ENCODE measurements around the gene PINK1. TPM values are rescaled to one million over a fixed set of nuclear protein-coding genes. Genes with fewer than 3 reads are reported as not detected.

The PINK1 gene
- total and polyA plus RNA-seq, 4 donors: 37.5 to 45.4 (median 40.8) TPM

DNA sequence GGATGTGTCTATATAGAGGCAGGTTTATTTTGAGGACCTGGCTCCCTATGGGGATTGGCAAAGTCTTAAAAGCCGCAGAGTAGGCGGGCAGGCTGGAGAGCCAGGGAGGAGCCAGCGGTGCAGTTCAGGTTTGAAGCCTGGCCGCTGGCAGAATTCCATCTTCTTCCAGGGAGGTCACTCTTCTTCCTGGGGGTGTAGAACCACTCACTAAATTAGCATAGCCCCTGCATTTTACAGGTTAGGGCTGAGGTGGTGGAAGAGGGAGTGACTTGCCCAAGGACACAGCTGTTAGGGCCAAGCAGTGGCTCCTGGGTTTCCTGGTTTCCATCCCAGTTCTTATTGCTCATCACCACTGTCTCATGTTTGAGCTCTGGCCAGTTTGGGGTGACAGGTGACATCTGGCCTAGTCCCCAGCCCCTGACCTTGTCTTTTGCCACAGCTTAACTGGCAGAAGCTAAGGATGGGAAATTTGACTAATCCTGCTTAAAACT is 1.4 kb downstream of the PINK1 start:
- H3K4me1 ChIP-seq (ENCODE audit: control insufficient read depth in 5 of 5, insufficient read depth in 5 of 5, low read length in 5 of 5): peaks cover 0 to 13% (median 4%) of the 10 kb centered on the region in 5 donors
- H3K9me3 ChIP-seq (ENCODE audit: control insufficient read depth in 4 of 4, insufficient read depth in 3 of 4, low read length in 3 of 4): no peaks in the 10 kb centered on the region
- H3K4me3 ChIP-seq: no peak overlapping the region
- H3K27me3 ChIP-seq (ENCODE audit: control insufficient read depth in 3 of 3, insufficient read depth in 3 of 3, low read length in 2 of 3): no peaks in the 10 kb centered on the region
- peak in 2 of 3 donors; percentile 25 to 59 for DNase-seq
- peak; percentile 9 for ATAC-seq (ENCODE audit: insufficient read depth, low FRiP score)
- H3K36me3 ChIP-seq (ENCODE audit: control insufficient read depth in 4 of 4, insufficient read depth in 4 of 4, low read length in 4 of 4): peaks cover 6 to 13% (median 10%) of the 10 kb centered on the region in 4 donors
- TF ChIP-seq, protein P1, sequence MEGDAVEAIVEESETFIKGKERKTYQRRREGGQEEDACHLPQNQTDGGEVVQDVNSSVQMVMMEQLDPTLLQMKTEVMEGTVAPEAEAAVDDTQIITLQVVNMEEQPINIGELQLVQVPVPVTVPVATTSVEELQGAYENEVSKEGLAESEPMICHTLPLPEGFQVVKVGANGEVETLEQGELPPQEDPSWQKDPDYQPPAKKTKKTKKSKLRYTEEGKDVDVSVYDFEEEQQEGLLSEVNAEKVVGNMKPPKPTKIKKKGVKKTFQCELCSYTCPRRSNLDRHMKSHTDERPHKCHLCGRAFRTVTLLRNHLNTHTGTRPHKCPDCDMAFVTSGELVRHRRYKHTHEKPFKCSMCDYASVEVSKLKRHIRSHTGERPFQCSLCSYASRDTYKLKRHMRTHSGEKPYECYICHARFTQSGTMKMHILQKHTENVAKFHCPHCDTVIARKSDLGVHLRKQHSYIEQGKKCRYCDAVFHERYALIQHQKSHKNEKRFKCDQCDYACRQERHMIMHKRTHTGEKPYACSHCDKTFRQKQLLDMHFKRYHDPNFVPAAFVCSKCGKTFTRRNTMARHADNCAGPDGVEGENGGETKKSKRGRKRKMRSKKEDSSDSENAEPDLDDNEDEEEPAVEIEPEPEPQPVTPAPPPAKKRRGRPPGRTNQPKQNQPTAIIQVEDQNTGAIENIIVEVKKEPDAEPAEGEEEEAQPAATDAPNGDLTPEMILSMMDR (IDR thresholded peaks at IDR 0.05; ENCODE audit: control extremely low read depth, extremely low read depth): no peak
- H3K27ac ChIP-seq (ENCODE audit: low read depth in 1 of 2, low read length in 1 of 2): peak overlapping the region in 1 of 2 donors; percentile 100
- WGBS, 2 donors: 8 to 10% methylated on average over 4 of the region's 4 CpGs
- H3K9ac ChIP-seq (ENCODE audit: insufficient read depth in 1 of 2, low read length in 2 of 2): peak overlapping the region; percentile 56 to 72

DNA sequence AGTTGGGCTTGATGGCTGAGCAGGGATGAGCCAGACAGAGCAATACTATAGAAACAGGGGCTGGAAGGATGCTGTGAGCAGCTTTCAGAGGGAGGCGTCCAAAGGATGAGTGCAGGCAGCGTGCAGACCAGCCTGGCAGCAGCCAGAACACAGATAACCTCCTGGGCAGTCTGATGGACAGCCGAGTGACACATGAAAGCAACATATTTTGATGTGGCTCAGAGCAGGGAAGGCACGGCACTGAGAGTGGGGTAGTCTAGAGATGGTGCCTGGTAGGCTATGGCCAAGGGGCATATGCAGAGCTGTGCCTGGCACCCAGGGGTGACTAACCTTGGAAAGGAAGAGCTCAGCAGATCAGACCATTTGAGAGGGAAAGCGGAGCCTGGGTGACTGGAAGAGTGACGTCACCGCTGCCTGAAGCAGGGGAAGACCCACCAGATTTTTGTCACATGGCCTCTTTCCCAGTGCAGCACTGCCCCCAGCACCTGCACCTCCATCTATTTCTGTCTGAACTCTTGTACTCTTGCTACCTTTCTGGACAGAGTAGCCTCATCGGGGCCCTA is 3.6 kb downstream of the PINK1 start:
- TF ChIP-seq, protein P1 (IDR thresholded peaks at IDR 0.05; ENCODE audit: control extremely low read depth, extremely low read depth): no peak
- no peak overlapping the region for H3K9ac ChIP-seq (ENCODE audit: insufficient read depth in 1 of 2, low read length in 2 of 2)
- 93 to 94% methylated on average over 8 of the region's 8 CpGs for WGBS, 2 donors
- peaks cover 8 to 24% (median 11%) of the 10 kb centered on the region in 4 donors for H3K36me3 ChIP-seq (ENCODE audit: control insufficient read depth in 4 of 4, insufficient read depth in 4 of 4, low read length in 4 of 4)
- no peak overlapping the region for H3K4me3 ChIP-seq
- peaks cover 0 to 13% (median 4%) of the 10 kb centered on the region in 5 donors for H3K4me1 ChIP-seq (ENCODE audit: control insufficient read depth in 5 of 5, insufficient read depth in 5 of 5, low read length in 5 of 5)
- DNase-seq (no peak), ATAC-seq (ENCODE audit: insufficient read depth, low FRiP score) (no peak)
- H3K27me3 ChIP-seq (ENCODE audit: control insufficient read depth in 3 of 3, insufficient read depth in 3 of 3, low read length in 2 of 3): no peaks in the 10 kb centered on the region
- H3K9me3 ChIP-seq (ENCODE audit: control insufficient read depth in 4 of 4, insufficient read depth in 3 of 4, low read length in 3 of 4): no peaks in the 10 kb centered on the region
- no peak overlapping the region for H3K27ac ChIP-seq (ENCODE audit: low read depth in 1 of 2, low read length in 1 of 2)

DNA sequence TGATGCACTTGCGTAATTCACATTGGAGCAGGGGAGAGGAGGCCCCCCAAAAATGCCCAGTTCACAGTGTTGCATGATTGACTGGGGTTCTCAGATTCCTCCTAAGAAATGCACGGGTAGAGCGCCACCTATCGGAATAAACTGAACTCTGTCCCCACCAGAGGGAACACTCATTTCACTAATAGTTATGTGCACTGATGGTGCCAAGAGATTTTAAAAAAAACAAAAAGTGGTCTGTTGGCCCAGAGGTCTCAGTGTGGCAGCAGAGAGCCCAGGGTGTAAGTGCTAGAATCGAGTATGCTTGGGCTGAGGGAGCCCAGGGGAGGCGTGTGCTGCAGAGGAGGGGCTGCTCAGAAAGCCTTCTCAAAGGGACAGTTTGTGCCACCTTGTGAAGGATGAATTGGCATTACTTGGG is 6.9 kb downstream of the PINK1 start:
- H3K4me1 ChIP-seq (ENCODE audit: control insufficient read depth in 5 of 5, insufficient read depth in 5 of 5, low read length in 5 of 5): no peaks in the 10 kb centered on the region
- TF ChIP-seq, protein P1 (IDR thresholded peaks at IDR 0.05; ENCODE audit: control extremely low read depth, extremely low read depth): peak; percentile 57
- DNase-seq (peak; percentile 44 to 67 (median 64)), ATAC-seq (ENCODE audit: insufficient read depth, low FRiP score) (no peak)
- H3K27me3 ChIP-seq (ENCODE audit: control insufficient read depth in 3 of 3, insufficient read depth in 3 of 3, low read length in 2 of 3): no peaks in the 10 kb centered on the region
- H3K4me3 ChIP-seq: no peak overlapping the region
- WGBS, 2 donors: 27 to 31% methylated on average over 6 of the region's 6 CpGs
- H3K27ac ChIP-seq (ENCODE audit: low read depth in 1 of 2, low read length in 1 of 2): no peak overlapping the region
- peaks cover 15 to 46% (median 22%) of the 10 kb centered on the region in 4 donors for H3K36me3 ChIP-seq (ENCODE audit: control insufficient read depth in 4 of 4, insufficient read depth in 4 of 4, low read length in 4 of 4)
- no peak overlapping the region for H3K9ac ChIP-seq (ENCODE audit: insufficient read depth in 1 of 2, low read length in 2 of 2)
- peaks cover 0 to 1% (median 0%) of the 10 kb centered on the region in 4 donors for H3K9me3 ChIP-seq (ENCODE audit: control insufficient read depth in 4 of 4, insufficient read depth in 3 of 4, low read length in 3 of 4)

Measured in lung (tissue), 12 donors.